SK-N-SH (cell line): Measurements from ENCODE around the gene LRP11. TPM values are rescaled to one million over a fixed set of nuclear protein-coding genes. Genes with fewer than 3 reads are reported as not detected.
"Not testable (repeated sequence)": the region's sequence is repeated elsewhere in the genome, so short reads cannot be mapped to it uniquely, and the experiment has no call there.

Experiments used
- CTCF ChIA-PET: fragments of 300-600, 350-600 bp; formaldehyde crosslinking; extraction: SDS; loops from one replicate; lab custom pipeline; 2021; lab: Yijun Ruan, JAX
- POLR2A ChIA-PET: fragments of 350-600 bp; sonication (Branson Sonifier 250); formaldehyde crosslinking; extraction: SDS; loops from one replicate; lab custom pipeline; 2020; ENCODE audit warnings: antibody characterized with exemption, inconsistent platforms; lab: Yijun Ruan, JAX
- DNase-seq: peaks from one replicate; pipeline ENCODE4 v3.0.0; 2012
- H2AFZ ChIP-seq: fragments of 200-600 bp; sonication (generic); 2 replicates; pipeline ENCODE4 v1.8.1; 2016; ENCODE audit warnings: antibody characterized with exemption, mild to moderate bottlenecking, low read depth
- H3F3A ChIP-seq: fragments of 200-600 bp; sonication (generic); replicated peaks from 2 replicates; pipeline ENCODE3; 2016; ENCODE audit warnings: antibody characterized with exemption, mild to moderate bottlenecking; ENCODE audit not compliant: insufficient read depth
- H3K27ac ChIP-seq, 2 experiments: fragments of 200-500 bp in 1 of 2; fragments of 200-600 bp in 1 of 2; sonication (Bioruptor generic) in 1 of 2; sonication (generic), shearing (Covaris generic) in 1 of 2; 2 replicates each; pipeline versions ENCODE4 v1.5.1 to v1.6.1; 2014 to 2016; ENCODE audit warnings: low read depth in 2 of 2, inconsistent platforms in 1 of 2, low read length in 1 of 2, mild to moderate bottlenecking in 1 of 2, mixed read lengths in 1 of 2
- H3K27me3 ChIP-seq: fragments of 200-600 bp; sonication (generic), shearing (Covaris generic); 2 replicates; pipeline ENCODE4 v1.6.1; 2016; ENCODE audit warnings: mixed run types; ENCODE audit not compliant: insufficient read depth
- H3K36me3 ChIP-seq, 2 experiments: fragments of 200-500 bp in 1 of 2; fragments of 200-600 bp in 1 of 2; sonication (Bioruptor generic) in 1 of 2; sonication (generic) in 1 of 2; replicated peaks in 1 of 2; 2 replicates each; pipeline versions ENCODE3 to v1.5.1; 2014 to 2016; ENCODE audit warnings: low read length in 1 of 2, mild to moderate bottlenecking in 1 of 2; ENCODE audit not compliant: insufficient read depth in 2 of 2, control insufficient read depth in 1 of 2
- H3K4me1 ChIP-seq, 2 experiments: fragments of 200-500 bp in 1 of 2; fragments of 200-600 bp in 1 of 2; sonication (Bioruptor generic) in 1 of 2; sonication (generic), shearing (Covaris generic) in 1 of 2; 2 replicates each; pipeline versions ENCODE4 v1.5.1 to v1.6.1; 2014 to 2016; ENCODE audit warnings: low read depth in 1 of 2, low read length in 1 of 2, mixed run types in 1 of 2; ENCODE audit not compliant: insufficient read depth in 2 of 2, control insufficient read depth in 1 of 2
- H3K4me2 ChIP-seq: fragments of 200-600 bp; sonication (generic), shearing (Covaris generic); 2 replicates; pipeline ENCODE4 v1.6.1; 2017; ENCODE audit warnings: mixed run types
- H3K4me3 ChIP-seq, 2 experiments: fragments of 200-500 bp in 1 of 2; fragments of 200-600 bp in 1 of 2; sonication (Bioruptor generic) in 1 of 2; sonication (generic), shearing (Covaris generic) in 1 of 2; 2 replicates each; pipeline versions ENCODE4 v1.5.1 to v1.8.1; 2014 to 2016; ENCODE audit warnings: low read depth in 2 of 2, inconsistent platforms in 1 of 2, low read length in 1 of 2, mild to moderate bottlenecking in 1 of 2, mixed read lengths in 1 of 2, moderate library complexity in 1 of 2
- H3K79me2 ChIP-seq: fragments of 200-600 bp; sonication (generic); 2 replicates; pipeline ENCODE4 v1.8.1; 2017; ENCODE audit warnings: mild to moderate bottlenecking; ENCODE audit not compliant: insufficient read depth
- H3K9ac ChIP-seq: fragments of 200-600 bp; sonication (generic); 2 replicates; pipeline ENCODE4 v1.6.1; 2017; ENCODE audit warnings: mixed run types
- H3K9me2 ChIP-seq: fragments of 200-600 bp; sonication (generic); 2 replicates; pipeline ENCODE4 v1.6.1; 2017; ENCODE audit warnings: mixed run types
- H3K9me3 ChIP-seq: fragments of 200-600 bp; sonication (generic); 2 replicates; pipeline ENCODE4 v1.6.1; 2017; ENCODE audit warnings: mixed run types, mild to moderate bottlenecking, moderate library complexity
- H4K20me1 ChIP-seq: fragments of 200-600 bp; sonication (generic); 2 replicates; pipeline ENCODE4 v1.6.1; 2017; ENCODE audit warnings: mild to moderate bottlenecking, mixed run types; ENCODE audit not compliant: insufficient read depth
- MEF2A ChIP-seq: IDR thresholded peaks from 2 replicates; pipeline ENCODE4 v1.4.0; 2012; ENCODE audit warnings: low read depth, borderline replicate concordance
- POLR2AphosphoS5 ChIP-seq: IDR thresholded peaks from 2 replicates; pipeline ENCODE4 v1.6.1; 2012; ENCODE audit warnings: low read depth, low read length
- WGBS: methylation state at CpG from one replicate; pipeline ENCODE4 v1.1.6; 2017; ENCODE audit warnings: low lambda C conversion rate; 5-methylcytosine and 5-hydroxymethylcytosine counted together
- polyA plus RNA-seq, 3 experiments: library from polyadenylated mRNA; depleted of rRNA; stranded (reverse); fragments of >200 nt; gene quantifications; 2 replicates each; pipeline ENCODE4 v1.2.3, GENCODE V29; 2012
- TF ChIP-seq, protein P1 (sequence below): IDR thresholded peaks from 2 replicates; pipeline ENCODE4 v1.4.0; 2012; ENCODE audit warnings: low read depth, borderline replicate concordance
- TF ChIP-seq, protein P2 (sequence below): fragments of 150-350 bp; IDR thresholded peaks from 2 replicates; pipeline ENCODE4 v1.6.1; 2016; ENCODE audit warnings: mild to moderate bottlenecking, low read depth, low read length
- TF ChIP-seq, protein P3 (sequence below): IDR thresholded peaks from 2 replicates; pipeline ENCODE4 v1.4.0; 2012; ENCODE audit warnings: low read depth

The LRP11 gene
- polyA plus RNA-seq, 1 of the 3 experiments (the other 2 are of a cell fraction), result 25.0 TPM

DNA sequence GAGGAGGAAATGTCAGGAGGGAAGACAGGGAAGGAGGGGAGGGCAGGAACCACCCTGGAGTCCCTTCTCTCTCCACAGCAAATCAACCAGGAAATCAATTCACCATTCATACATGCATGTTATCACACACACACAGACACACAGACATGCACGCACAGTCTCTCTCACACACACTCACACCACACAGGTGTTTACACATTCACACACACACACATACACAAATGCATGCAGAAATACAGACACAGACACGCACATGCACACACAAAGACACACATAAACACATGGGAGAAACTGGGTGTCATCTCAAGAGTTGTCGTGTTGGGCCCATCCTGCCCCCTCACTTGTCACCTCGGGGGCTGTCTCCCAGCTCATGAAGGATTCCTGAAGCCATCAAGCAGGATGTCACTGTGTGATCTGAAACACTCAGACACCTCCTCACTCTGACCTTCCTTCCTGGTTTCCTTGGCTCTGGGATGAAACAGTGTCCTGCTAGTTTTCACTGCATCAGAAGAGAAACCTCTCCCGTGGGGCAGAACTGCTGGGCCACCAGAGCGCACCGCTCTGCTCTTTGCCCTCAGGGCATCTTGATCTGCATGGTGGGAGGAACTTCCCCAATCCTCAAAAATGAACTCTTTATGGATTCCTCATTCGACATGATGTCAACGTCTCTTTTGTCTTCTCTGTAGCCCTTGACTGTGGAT lies 49.5 kb upstream of the LRP11 start:
- no peaks in the 10 kb centered on the region for H4K20me1 ChIP-seq
- 51% methylated on average over 5 of the region's 9 CpGs for WGBS
- H3K9me2 ChIP-seq, result no peaks in the 10 kb centered on the region
- H3K4me1 ChIP-seq, result no peaks in the 10 kb centered on the region
- DNase-seq, result no peak
- TF ChIP-seq, protein P1, sequence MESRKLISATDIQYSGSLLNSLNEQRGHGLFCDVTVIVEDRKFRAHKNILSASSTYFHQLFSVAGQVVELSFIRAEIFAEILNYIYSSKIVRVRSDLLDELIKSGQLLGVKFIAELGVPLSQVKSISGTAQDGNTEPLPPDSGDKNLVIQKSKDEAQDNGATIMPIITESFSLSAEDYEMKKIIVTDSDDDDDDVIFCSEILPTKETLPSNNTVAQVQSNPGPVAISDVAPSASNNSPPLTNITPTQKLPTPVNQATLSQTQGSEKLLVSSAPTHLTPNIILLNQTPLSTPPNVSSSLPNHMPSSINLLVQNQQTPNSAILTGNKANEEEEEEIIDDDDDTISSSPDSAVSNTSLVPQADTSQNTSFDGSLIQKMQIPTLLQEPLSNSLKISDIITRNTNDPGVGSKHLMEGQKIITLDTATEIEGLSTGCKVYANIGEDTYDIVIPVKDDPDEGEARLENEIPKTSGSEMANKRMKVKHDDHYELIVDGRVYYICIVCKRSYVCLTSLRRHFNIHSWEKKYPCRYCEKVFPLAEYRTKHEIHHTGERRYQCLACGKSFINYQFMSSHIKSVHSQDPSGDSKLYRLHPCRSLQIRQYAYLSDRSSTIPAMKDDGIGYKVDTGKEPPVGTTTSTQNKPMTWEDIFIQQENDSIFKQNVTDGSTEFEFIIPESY, result no peak
- TF ChIP-seq, protein P2, sequence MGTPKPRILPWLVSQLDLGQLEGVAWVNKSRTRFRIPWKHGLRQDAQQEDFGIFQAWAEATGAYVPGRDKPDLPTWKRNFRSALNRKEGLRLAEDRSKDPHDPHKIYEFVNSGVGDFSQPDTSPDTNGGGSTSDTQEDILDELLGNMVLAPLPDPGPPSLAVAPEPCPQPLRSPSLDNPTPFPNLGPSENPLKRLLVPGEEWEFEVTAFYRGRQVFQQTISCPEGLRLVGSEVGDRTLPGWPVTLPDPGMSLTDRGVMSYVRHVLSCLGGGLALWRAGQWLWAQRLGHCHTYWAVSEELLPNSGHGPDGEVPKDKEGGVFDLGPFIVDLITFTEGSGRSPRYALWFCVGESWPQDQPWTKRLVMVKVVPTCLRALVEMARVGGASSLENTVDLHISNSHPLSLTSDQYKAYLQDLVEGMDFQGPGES, result no peak
- no peak for TF ChIP-seq MEF2A
- POLR2A ChIA-PET, result no interaction called here
- no peak overlapping the region for H3K9ac ChIP-seq
- no peak overlapping the region for H2AFZ ChIP-seq
- H3K27ac ChIP-seq, result no peak overlapping the region
- CTCF ChIA-PET, result interaction anchor here (0.7 to 1.1 kb wide), 3 partner anchors 9 to 79 kb away, joined by 3 read pairs; no protein-coding TSS in a partner anchor
- H3K4me3 ChIP-seq, result no peak overlapping the region
- H3K4me2 ChIP-seq, result no peak overlapping the region
- H3F3A ChIP-seq, result no peaks in the 10 kb centered on the region
- no peaks in the 10 kb centered on the region for H3K79me2 ChIP-seq
- no peaks in the 10 kb centered on the region for H3K27me3 ChIP-seq
- no peaks in the 10 kb centered on the region for H3K36me3 ChIP-seq
- no peaks in the 10 kb centered on the region for H3K9me3 ChIP-seq

DNA sequence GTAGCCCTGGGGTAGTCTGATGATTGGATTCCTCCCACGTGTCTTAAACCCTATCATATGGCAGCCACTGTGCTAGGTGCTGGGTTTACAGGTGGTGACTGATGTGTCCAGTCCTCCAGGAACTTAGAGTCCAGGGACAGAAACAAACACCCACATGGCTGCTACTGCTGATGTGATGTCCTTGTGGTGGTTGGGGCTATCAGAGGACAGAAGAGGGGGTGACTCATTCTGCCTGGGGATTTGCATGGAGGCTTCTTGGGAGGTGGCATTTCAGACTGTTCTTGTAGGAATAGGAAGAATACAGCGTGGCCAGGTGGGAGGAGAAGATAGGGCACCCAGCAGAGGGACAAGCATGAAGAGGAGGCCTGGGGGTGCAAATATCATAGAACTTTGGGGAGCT lies 48.9 kb upstream of the LRP11 start:
- Histone ChIP-seq H2AFZ (no peak overlapping the region), H3K4me3 (no peak overlapping the region), H3K9me2 (no peaks in the 10 kb centered on the region), H3K27ac (no peak overlapping the region), H4K20me1 (no peaks in the 10 kb centered on the region), H3K9me3 (no peaks in the 10 kb centered on the region), H3K9ac (no peak overlapping the region), H3K27me3 (no peaks in the 10 kb centered on the region), H3K36me3 (no peaks in the 10 kb centered on the region), H3K4me2 (no peak overlapping the region), H3K4me1 (no peaks in the 10 kb centered on the region), H3K79me2 (no peaks in the 10 kb centered on the region), H3F3A (no peaks in the 10 kb centered on the region)
- no peak for TF ChIP-seq POLR2AphosphoS5
- TF ChIP-seq, protein P3, sequence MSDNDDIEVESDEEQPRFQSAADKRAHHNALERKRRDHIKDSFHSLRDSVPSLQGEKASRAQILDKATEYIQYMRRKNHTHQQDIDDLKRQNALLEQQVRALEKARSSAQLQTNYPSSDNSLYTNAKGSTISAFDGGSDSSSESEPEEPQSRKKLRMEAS, result no peak
- POLR2A ChIA-PET, result no interaction called here
- WGBS, result 30% methylated on average over 2 of the region's 2 CpGs
- CTCF ChIA-PET, result interaction anchor here (0.7 to 1.5 kb wide), 2 partner anchors 12 to 24 kb away, joined by 3 read pairs; no protein-coding TSS in a partner anchor
- DNase-seq, result no peak

DNA sequence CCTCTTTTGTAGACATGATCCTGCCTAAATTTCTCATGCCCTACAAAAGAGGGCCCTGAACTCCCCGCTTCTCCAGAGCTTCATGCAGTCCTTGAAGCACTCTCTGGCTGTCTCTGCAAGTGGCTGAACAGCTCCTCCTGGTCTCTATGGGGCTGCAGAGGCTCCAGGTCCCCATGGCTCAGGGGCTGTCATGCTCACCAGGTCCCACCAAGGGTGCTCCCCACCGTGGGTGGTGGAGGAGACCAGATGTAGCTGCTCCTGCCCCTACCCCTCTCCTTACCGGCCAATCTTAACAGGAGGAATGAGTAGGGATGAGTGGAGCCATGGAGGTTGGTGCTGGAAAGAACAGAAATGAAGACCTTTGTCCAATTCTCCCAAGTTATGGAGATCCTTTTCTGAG lies 48.5 kb upstream of the LRP11 start:
- not testable (repeated sequence) for DNase-seq

More for the DNA sequence above, 48.5 kb upstream of the LRP11 start:
- H3K27me3 ChIP-seq, POLR2A ChIA-PET, H3K27ac ChIP-seq, H3F3A ChIP-seq, H3K4me2 ChIP-seq, H3K79me2 ChIP-seq, H3K36me3 ChIP-seq, H3K9me2 ChIP-seq, H3K9ac ChIP-seq, H2AFZ ChIP-seq, H3K9me3 ChIP-seq, H3K4me3 ChIP-seq, H3K4me1 ChIP-seq, H4K20me1 ChIP-seq: not testable (repeated sequence)
- 43% methylated on average over 2 of the region's 3 CpGs for WGBS
- CTCF ChIA-PET, result interaction anchor here (0.7 to 1.5 kb wide), 2 partner anchors 11 to 24 kb away, joined by 3 read pairs; no protein-coding TSS in a partner anchor
